Measurements from ENCODE around the gene NPNT.

DNA sequence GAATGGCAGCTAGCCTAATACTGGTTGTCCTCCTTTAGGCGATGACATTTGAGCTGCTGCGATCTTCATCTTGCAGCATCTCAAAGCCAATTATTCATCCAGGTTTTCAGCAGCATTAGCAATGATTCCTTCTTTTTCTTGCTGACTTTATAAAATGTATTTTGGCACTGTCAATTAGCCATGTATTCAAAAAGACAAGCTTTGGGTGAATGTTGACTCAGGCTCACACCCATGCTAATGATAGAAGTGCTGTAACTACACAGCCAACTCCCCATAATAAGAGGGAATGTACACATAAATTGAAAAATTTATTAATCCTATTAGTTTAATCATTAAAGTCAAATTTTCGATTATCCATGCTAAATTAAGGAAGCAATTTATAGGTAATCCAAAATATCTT, 24.3 kb upstream of the NPNT start:
- TF ChIP-seq, protein P1, sequence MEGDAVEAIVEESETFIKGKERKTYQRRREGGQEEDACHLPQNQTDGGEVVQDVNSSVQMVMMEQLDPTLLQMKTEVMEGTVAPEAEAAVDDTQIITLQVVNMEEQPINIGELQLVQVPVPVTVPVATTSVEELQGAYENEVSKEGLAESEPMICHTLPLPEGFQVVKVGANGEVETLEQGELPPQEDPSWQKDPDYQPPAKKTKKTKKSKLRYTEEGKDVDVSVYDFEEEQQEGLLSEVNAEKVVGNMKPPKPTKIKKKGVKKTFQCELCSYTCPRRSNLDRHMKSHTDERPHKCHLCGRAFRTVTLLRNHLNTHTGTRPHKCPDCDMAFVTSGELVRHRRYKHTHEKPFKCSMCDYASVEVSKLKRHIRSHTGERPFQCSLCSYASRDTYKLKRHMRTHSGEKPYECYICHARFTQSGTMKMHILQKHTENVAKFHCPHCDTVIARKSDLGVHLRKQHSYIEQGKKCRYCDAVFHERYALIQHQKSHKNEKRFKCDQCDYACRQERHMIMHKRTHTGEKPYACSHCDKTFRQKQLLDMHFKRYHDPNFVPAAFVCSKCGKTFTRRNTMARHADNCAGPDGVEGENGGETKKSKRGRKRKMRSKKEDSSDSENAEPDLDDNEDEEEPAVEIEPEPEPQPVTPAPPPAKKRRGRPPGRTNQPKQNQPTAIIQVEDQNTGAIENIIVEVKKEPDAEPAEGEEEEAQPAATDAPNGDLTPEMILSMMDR (IDR thresholded peaks at IDR 0.05) = no peak
- TF ChIP-seq POLR2A (IDR thresholded peaks at IDR 0.05) = no peak
- TF ChIP-seq EP300 (IDR thresholded peaks at IDR 0.05) = no peak
